Spinal cord (tissue), 10 donors: ENCODE measurements around the gene LONRF2. TPM values are rescaled to one million over a fixed set of nuclear protein-coding genes. Genes with fewer than 3 reads are reported as not detected.
A peak's percentile ranks its signal among the peaks of the same experiment; 100 is the strongest.

Experiments
- DNase-seq, 6 donors: peaks; one replicate each; pipeline versions ENCODE4 v3.0.0 to v3.0.0-alpha.2; 2013 to 2015; ENCODE audit warnings: low spot score in 6 of 6, low read depth in 4 of 6
- H3K27ac ChIP-seq: one replicate; pipeline ENCODE4 v1.5.1; 2013; ENCODE audit warnings: low read depth, low read length, control low read depth
- H3K27me3 ChIP-seq: one replicate; pipeline ENCODE4 v1.6.1; 2013; ENCODE audit warnings: low read length; ENCODE audit not compliant: control insufficient read depth, insufficient read depth
- H3K36me3 ChIP-seq: one replicate; pipeline ENCODE4 v1.6.1; 2013; ENCODE audit warnings: low read length; ENCODE audit not compliant: control insufficient read depth, insufficient read depth
- H3K4me1 ChIP-seq: one replicate; pipeline ENCODE4 v1.6.1; 2013; ENCODE audit warnings: low read length; ENCODE audit not compliant: control insufficient read depth, insufficient read depth
- H3K4me3 ChIP-seq: one replicate; pipeline ENCODE4 v1.5.1; 2013; ENCODE audit warnings: low read depth, low read length, control low read depth
- H3K9me3 ChIP-seq: one replicate; pipeline ENCODE4 v1.6.1; 2013; ENCODE audit warnings: low read length; ENCODE audit not compliant: control insufficient read depth, insufficient read depth
- WGBS: methylation state at CpG from one replicate; pipeline ENCODE4 v1.1.5; 2013; ENCODE audit warnings: missing lambda C conversion rate; ENCODE audit not compliant: insufficient coverage; 5-methylcytosine and 5-hydroxymethylcytosine counted together
- polyA plus RNA-seq, 2 donors: library from polyadenylated mRNA; unstranded; fragments of 120-200 nt; gene quantifications; one replicate each; pipeline ENCODE4 v1.2.1, GENCODE V29; 2013; ENCODE audit not compliant: insufficient read length in 2 of 2
- total RNA-seq, 2 donors: library from RNA; depleted of rRNA in 1 of 2; stranded (reverse); fragments of 120-200 nt in 1 of 2; fragments of >200 nt in 1 of 2; gene quantifications; one replicate each; pipeline versions ENCODE4 v1.2.3 to v1.2.4, GENCODE V29; 2013 to 2014
- donor health status: healthy.

LONRF2 gene
- total and polyA plus RNA-seq, 4 donors: 17.0 to 60.1 (median 38.7) TPM

GRCh38 chr2:100262555-100263320 lies 59.6 kb downstream of the LONRF2 start:
- no peaks in the 10 kb centered on the region for H3K27me3 ChIP-seq
- peaks cover 16% of the 10 kb centered on the region for H3K4me1 ChIP-seq
- H3K36me3 ChIP-seq: no peaks in the 10 kb centered on the region
- H3K27ac ChIP-seq: no peak overlapping the region
- H3K9me3 ChIP-seq: peaks cover 4% of the 10 kb centered on the region
- peak in 5 of 6 donors; percentile 31 to 90 (median 59) for DNase-seq
- WGBS: 10% methylated on average over 13 of the region's 13 CpGs
- H3K4me3 ChIP-seq: no peak overlapping the region

DNA sequence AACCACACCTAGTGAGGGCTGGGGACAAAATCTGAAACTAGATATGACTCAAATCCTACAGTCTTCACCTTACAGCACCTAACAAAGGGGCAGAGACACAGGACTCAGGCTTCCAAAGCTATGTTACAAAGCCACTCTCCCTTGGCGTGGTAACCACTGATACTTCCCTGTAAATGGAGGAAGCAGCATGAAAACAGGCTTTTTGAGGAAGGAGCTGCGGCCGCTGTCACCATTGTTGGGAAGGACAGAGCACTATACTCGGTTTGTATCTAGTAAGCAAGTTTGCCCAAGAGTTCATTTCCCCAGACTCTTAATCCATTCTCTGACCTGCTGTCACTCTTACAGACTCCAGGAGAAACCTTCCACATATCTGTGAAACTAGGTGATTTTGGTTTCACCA lies 60.3 kb downstream of the LONRF2 start:
- Histone ChIP-seq H3K27ac (no peak overlapping the region), H3K4me1 (peaks cover 20% of the 10 kb centered on the region), H3K36me3 (no peaks in the 10 kb centered on the region), H3K4me3 (no peak overlapping the region), H3K27me3 (no peaks in the 10 kb centered on the region), H3K9me3 (peaks cover 4% of the 10 kb centered on the region)
- 83% methylated on average over 2 of the region's 4 CpGs for WGBS
- DNase-seq: no peak

- 70% methylated on average over 13 of the region's 15 CpGs for WGBS
- no peak overlapping the region for H3K4me3 ChIP-seq
- peaks cover 20% of the 10 kb centered on the region for H3K4me1 ChIP-seq
- no peaks in the 10 kb centered on the region for H3K27me3 ChIP-seq
- H3K9me3 ChIP-seq: peaks cover 4% of the 10 kb centered on the region
- DNase-seq: peak; percentile 56 to 96 (median 75)
- no peaks in the 10 kb centered on the region for H3K36me3 ChIP-seq
- no peak overlapping the region for H3K27ac ChIP-seq
Observed at GRCh38 chr2:100260712-100261620, 61.3 kb downstream of the LONRF2 start.

- Histone ChIP-seq H3K27ac (no peak overlapping the region), H3K27me3 (no peaks in the 10 kb centered on the region), H3K4me3 (no peak overlapping the region), H3K4me1 (peaks cover 19% of the 10 kb centered on the region), H3K36me3 (no peaks in the 10 kb centered on the region), H3K9me3 (peaks cover 4% of the 10 kb centered on the region)
- 91% methylated on average over 6 of the region's 8 CpGs for WGBS
- no peak for DNase-seq
Observed at GRCh38 chr2:100259106-100259505, 63.2 kb downstream of the LONRF2 start.

GRCh38 chr2:100257939-100258338 lies 64.4 kb downstream of the LONRF2 start:
- Histone ChIP-seq H3K27ac (no peak overlapping the region), H3K4me3 (no peak overlapping the region), H3K27me3 (no peaks in the 10 kb centered on the region), H3K4me1 (peaks cover 23% of the 10 kb centered on the region), H3K9me3 (peaks cover 4% of the 10 kb centered on the region), H3K36me3 (no peaks in the 10 kb centered on the region)
- no peak for DNase-seq
- WGBS: 86% methylated on average over 4 of the region's 9 CpGs

- no peaks in the 10 kb centered on the region for H3K27me3 ChIP-seq
Observed at GRCh38 chr2:100256849-100257248, 65.5 kb downstream of the LONRF2 start.

DNA sequence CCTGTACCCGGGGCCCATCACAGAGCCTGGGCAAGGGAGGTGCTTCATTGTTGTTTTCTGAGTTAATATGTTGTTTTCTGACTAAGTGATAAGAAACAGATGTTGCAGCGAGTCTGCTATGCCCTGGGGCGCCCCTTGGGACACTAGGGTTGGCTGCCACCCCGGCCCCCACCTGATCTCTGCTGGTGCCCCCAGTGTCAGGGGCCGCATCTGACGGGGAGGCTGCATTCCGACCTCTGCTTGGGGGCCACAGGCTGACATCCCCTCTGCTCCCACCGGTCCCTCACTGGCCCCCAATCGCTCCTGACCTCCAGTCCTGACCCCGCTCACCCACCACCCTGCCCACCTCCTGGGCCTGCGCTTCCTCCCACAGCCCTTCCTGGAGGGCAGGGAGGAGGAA lies 65.9 kb downstream of the LONRF2 start:
- H3K27me3 ChIP-seq: no peaks in the 10 kb centered on the region
- peaks cover 23% of the 10 kb centered on the region for H3K4me1 ChIP-seq
- no peak overlapping the region for H3K4me3 ChIP-seq
- no peak overlapping the region for H3K27ac ChIP-seq
- 88% methylated on average over 7 of the region's 11 CpGs for WGBS
- no peaks in the 10 kb centered on the region for H3K9me3 ChIP-seq
- no peaks in the 10 kb centered on the region for H3K36me3 ChIP-seq
- no peak for DNase-seq

More at GRCh38 chr2:100256849-100257248, 65.5 kb downstream of the LONRF2 start:
- Histone ChIP-seq H3K36me3 (no peaks in the 10 kb centered on the region), H3K4me1 (peaks cover 23% of the 10 kb centered on the region), H3K4me3 (no peak overlapping the region), H3K9me3 (no peaks in the 10 kb centered on the region), H3K27ac (no peak overlapping the region)
- 86% methylated on average over 1 of the region's 2 CpGs for WGBS
- DNase-seq: peak in 1 of 6 donors; percentile 57

DNA sequence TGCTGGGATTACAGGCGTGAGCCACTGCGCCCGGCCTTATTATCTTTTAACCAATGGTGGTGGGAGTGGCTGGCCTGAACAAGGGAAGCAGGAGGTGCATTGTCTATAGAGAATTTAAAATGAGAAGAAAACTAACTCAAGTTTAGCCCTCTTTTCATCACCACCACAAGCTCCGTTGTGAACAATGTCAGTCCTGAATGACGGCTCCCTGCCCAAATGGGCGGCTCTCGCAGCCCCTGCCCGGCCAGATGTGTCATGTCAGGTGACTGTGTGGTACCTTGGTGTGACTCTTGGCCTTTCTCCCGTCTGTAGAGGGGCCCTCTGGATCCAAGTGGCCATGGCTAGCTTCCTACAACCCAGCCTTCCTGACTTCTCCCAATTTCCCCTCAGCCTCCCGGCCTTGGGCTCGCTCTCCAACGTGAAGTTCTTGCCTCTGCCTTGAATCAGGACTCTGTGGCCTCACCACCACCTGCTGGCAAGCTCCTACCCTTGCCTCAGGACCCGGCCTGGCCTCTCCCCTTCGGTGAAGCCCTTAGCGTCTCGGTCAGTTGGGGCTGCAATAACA lies 67.6 kb downstream of the LONRF2 start:
- no peaks in the 10 kb centered on the region for H3K9me3 ChIP-seq
- H3K27me3 ChIP-seq: no peaks in the 10 kb centered on the region
- DNase-seq: no peak
- peaks cover 14% of the 10 kb centered on the region for H3K4me1 ChIP-seq
- no peak overlapping the region for H3K4me3 ChIP-seq
- H3K36me3 ChIP-seq: no peaks in the 10 kb centered on the region
- 85% methylated on average over 12 of the region's 16 CpGs for WGBS
- no peak overlapping the region for H3K27ac ChIP-seq

DNA sequence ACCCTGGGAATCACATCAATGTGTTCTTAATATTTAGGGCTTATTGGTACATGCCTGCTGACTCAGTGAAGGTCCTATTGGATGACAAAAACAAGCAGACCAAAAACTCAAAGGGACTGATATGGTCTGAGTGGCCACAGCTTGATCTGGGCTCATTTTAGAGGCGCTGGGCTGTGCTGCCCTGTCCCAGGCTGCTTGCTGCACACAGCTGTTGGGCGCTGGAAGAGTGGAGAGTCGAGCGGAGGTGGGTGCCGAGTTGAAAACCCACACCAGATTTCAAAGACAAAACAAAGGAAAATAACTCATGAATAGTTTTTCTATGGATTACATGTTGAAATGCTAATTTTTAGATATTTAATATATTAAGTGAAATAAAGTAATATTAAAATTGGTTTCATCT lies 68.5 kb downstream of the LONRF2 start:
- peaks cover 14% of the 10 kb centered on the region for H3K4me1 ChIP-seq
- no peaks in the 10 kb centered on the region for H3K27me3 ChIP-seq
- H3K27ac ChIP-seq: no peak overlapping the region
- no peak overlapping the region for H3K4me3 ChIP-seq
- no CpG with 5 or more reads among the region's 5 CpGs for WGBS
- no peaks in the 10 kb centered on the region for H3K36me3 ChIP-seq
- DNase-seq: no peak
- H3K9me3 ChIP-seq: no peaks in the 10 kb centered on the region
